ENCODE measurements around the gene NLGN3. TPM values are rescaled to one million over a fixed set of nuclear protein-coding genes. Genes with fewer than 3 reads are reported as not detected.

NLGN3 gene
- total RNA-seq, 2 experiments from 2014 or later = 3.4 to 4.3 TPM

GRCh38 chrX:71191248-71191647 lies 46.6 kb downstream of the NLGN3 start:
- POLR2A ChIA-PET = interaction anchor here (1.0 kb wide), 1 partner anchor 9 kb away, joined by 4 read pairs; no protein-coding TSS in a partner anchor
- H3K4me3 ChIP-seq (ENCODE audit: low read length) = no peak overlapping the region
- no peak overlapping the region for H3K4me3 Mint-ChIP-seq
- intact Hi-C loops (cut with DNase I, micrococcal nuclease) = loop anchor here in 1 of 2 experiments (5.0 kb wide), 1 partner anchor 61 kb away; the partner anchor contains the start of gene ZMYM3
- peak overlapping the region; percentile 67 for H3K27ac Mint-ChIP-seq
- TF ChIP-seq, protein P1, sequence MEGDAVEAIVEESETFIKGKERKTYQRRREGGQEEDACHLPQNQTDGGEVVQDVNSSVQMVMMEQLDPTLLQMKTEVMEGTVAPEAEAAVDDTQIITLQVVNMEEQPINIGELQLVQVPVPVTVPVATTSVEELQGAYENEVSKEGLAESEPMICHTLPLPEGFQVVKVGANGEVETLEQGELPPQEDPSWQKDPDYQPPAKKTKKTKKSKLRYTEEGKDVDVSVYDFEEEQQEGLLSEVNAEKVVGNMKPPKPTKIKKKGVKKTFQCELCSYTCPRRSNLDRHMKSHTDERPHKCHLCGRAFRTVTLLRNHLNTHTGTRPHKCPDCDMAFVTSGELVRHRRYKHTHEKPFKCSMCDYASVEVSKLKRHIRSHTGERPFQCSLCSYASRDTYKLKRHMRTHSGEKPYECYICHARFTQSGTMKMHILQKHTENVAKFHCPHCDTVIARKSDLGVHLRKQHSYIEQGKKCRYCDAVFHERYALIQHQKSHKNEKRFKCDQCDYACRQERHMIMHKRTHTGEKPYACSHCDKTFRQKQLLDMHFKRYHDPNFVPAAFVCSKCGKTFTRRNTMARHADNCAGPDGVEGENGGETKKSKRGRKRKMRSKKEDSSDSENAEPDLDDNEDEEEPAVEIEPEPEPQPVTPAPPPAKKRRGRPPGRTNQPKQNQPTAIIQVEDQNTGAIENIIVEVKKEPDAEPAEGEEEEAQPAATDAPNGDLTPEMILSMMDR (IDR thresholded peaks at IDR 0.05) = no peak
- no peaks in the 10 kb centered on the region for H3K27me3 Mint-ChIP-seq
- no peaks in the 10 kb centered on the region for H3K36me3 Mint-ChIP-seq (ENCODE audit: low read depth)
- no peaks in the 10 kb centered on the region for H3K9me3 ChIP-seq (ENCODE audit: control insufficient read depth in 1 of 2, insufficient read depth in 1 of 2, low read length in 2 of 2)
- no peak overlapping the region for H3K27ac ChIP-seq (ENCODE audit: low read depth in 1 of 2, low read length in 2 of 2)
- CTCF ChIA-PET = no interaction called here
- DNase-seq (no peak), ATAC-seq (ENCODE audit: poor library complexity) (no peak)
- H3K4me1 Mint-ChIP-seq (ENCODE audit: low read depth) = peaks cover 25% of the 10 kb centered on the region
- peaks cover 16% of the 10 kb centered on the region for H3K4me1 ChIP-seq (ENCODE audit: insufficient read depth, low read length)
- H3K36me3 ChIP-seq (ENCODE audit: insufficient read depth, low read length) = no peaks in the 10 kb centered on the region
- no peaks in the 10 kb centered on the region for H3K27me3 ChIP-seq (ENCODE audit: control insufficient read depth in 1 of 2, insufficient read depth in 2 of 2, low read length in 2 of 2)
- no peaks in the 10 kb centered on the region for H3K9me3 Mint-ChIP-seq

- Histone ChIP-seq H3K36me3 (ENCODE audit: insufficient read depth, low read length) (no peaks in the 10 kb centered on the region), H3K27ac (ENCODE audit: low read depth in 1 of 2, low read length in 2 of 2) (peak overlapping the region in 1 of 2 donors; percentile 36), H3K4me3 (ENCODE audit: low read length) (peak overlapping the region; percentile 66), H3K4me1 (ENCODE audit: insufficient read depth, low read length) (peaks cover 16% of the 10 kb centered on the region), H3K9me3 (ENCODE audit: control insufficient read depth in 1 of 2, insufficient read depth in 1 of 2, low read length in 2 of 2) (no peaks in the 10 kb centered on the region), H3K27me3 (ENCODE audit: control insufficient read depth in 1 of 2, insufficient read depth in 2 of 2, low read length in 2 of 2) (no peaks in the 10 kb centered on the region)
- no peaks in the 10 kb centered on the region for H3K9me3 Mint-ChIP-seq
- TF ChIP-seq, protein P1 (IDR thresholded peaks at IDR 0.05) = no peak
- H3K4me1 Mint-ChIP-seq (ENCODE audit: low read depth) = peaks cover 39% of the 10 kb centered on the region
- peak overlapping the region; percentile 84 for H3K4me3 Mint-ChIP-seq
- ChIA-PET POLR2A (interaction anchor here (0.6 to 4.1 kb wide), 6 partner anchors 14 to 170 kb away, joined by 3 to 29 read pairs (median 11); partner anchors contain the start of genes NONO, SNX12 and TAF1), CTCF (interaction anchor here (0.6 kb wide), 1 partner anchor 87 kb away, joined by 4 read pairs; the partner anchor contains the start of gene NONO)
- peak overlapping the region; percentile 75 for H3K27ac Mint-ChIP-seq
- intact Hi-C loops (cut with DNase I, micrococcal nuclease) = no loop called here
- H3K36me3 Mint-ChIP-seq (ENCODE audit: low read depth) = no peaks in the 10 kb centered on the region
- ATAC-seq (ENCODE audit: poor library complexity) (peak; percentile 64), DNase-seq (peak in 4 of 14 experiments; percentile 23 to 38 (median 36))
- H3K27me3 Mint-ChIP-seq = no peaks in the 10 kb centered on the region
These were observed 51.5 kb downstream of the NLGN3 start for GRCh38 chrX:71195964-71196649.

GRCh38 chrX:71198066-71198465 lies 53.4 kb downstream of the NLGN3 start:
- ATAC-seq (ENCODE audit: poor library complexity) = peak; percentile 49
- Mint-ChIP-seq H3K4me1 (ENCODE audit: low read depth) (peaks cover 31% of the 10 kb centered on the region), H3K9me3 (no peaks in the 10 kb centered on the region), H3K27ac (peak overlapping the region; percentile 77), H3K36me3 (ENCODE audit: low read depth) (no peaks in the 10 kb centered on the region), H3K27me3 (no peaks in the 10 kb centered on the region), H3K4me3 (peak overlapping the region; percentile 84)
- peak in 4 of 14 experiments; percentile 18 to 59 (median 44) for DNase-seq
- POLR2A ChIA-PET = interaction anchor here (0.7 to 4.1 kb wide), 5 partner anchors 16 to 168 kb away, joined by 3 to 29 read pairs (median 17); partner anchors contain the start of genes NONO, TAF1 and ZMYM3
- H3K36me3 ChIP-seq (ENCODE audit: insufficient read depth, low read length) = no peaks in the 10 kb centered on the region
- intact Hi-C loops (cut with DNase I, micrococcal nuclease) = no loop called here
- no peaks in the 10 kb centered on the region for H3K9me3 ChIP-seq (ENCODE audit: control insufficient read depth in 1 of 2, insufficient read depth in 1 of 2, low read length in 2 of 2)
- peaks cover 12% of the 10 kb centered on the region for H3K4me1 ChIP-seq (ENCODE audit: insufficient read depth, low read length)
- peak overlapping the region; percentile 66 for H3K4me3 ChIP-seq (ENCODE audit: low read length)
- CTCF ChIA-PET = interaction anchor here (0.5 kb wide), 1 partner anchor 85 kb away, joined by 3 read pairs; the partner anchor contains the start of gene NONO
- TF ChIP-seq, protein P1 (IDR thresholded peaks at IDR 0.05) = no peak
- peak overlapping the region in 1 of 2 donors; percentile 34 for H3K27ac ChIP-seq (ENCODE audit: low read depth in 1 of 2, low read length in 2 of 2)
- H3K27me3 ChIP-seq (ENCODE audit: control insufficient read depth in 1 of 2, insufficient read depth in 2 of 2, low read length in 2 of 2) = no peaks in the 10 kb centered on the region
